GM23248 (cell line): Measurements from ENCODE around the gene MLST8.

ENCODE experiments used
- EZH2 ChIP-seq: fragments of 200-600 bp; sonication (generic); IDR thresholded peaks from 2 replicates; pipeline ENCODE4 v1.6.1; 2018; ENCODE audit warnings: antibody characterized with exemption, mild to moderate bottlenecking; ENCODE audit not compliant: insufficient read depth, poor library complexity, severe bottlenecking
- EZH2phosphoT487 ChIP-seq: fragments of 200-600 bp; sonication (generic); IDR thresholded peaks from 2 replicates; pipeline ENCODE4 v1.6.1; 2018; ENCODE audit warnings: antibody characterized with exemption, moderate library complexity, mild to moderate bottlenecking, low read depth; ENCODE audit not compliant: insufficient read depth

GRCh38 chr16:2190002-2190658, 15.1 kb upstream of the MLST8 start:
- TF ChIP-seq EZH2phosphoT487 (no peak), EZH2 (no peak)
